HFFc6 (cell line): Measurements from ENCODE around the gene SELENOW. TPM values are rescaled to one million over a fixed set of nuclear protein-coding genes. Genes with fewer than 3 reads are reported as not detected.

Source experiments
- DNase-seq: peaks from one replicate; pipeline ENCODE4 v3.0.0-alpha.2; 2018
- H3K27ac Mint-ChIP-seq: 2 replicates; pipeline ENCODE4 v1.8.0; 2020; ENCODE audit warnings: mild to moderate bottlenecking, mixed read lengths
- H3K27me3 Mint-ChIP-seq: 2 replicates; pipeline ENCODE4 v1.8.0; 2021; ENCODE audit warnings: mild to moderate bottlenecking, moderate library complexity, mixed read lengths; ENCODE audit not compliant: insufficient read depth
- H3K36me3 Mint-ChIP-seq: 2 replicates; pipeline ENCODE4 v1.8.0; 2021; ENCODE audit warnings: low read depth, mixed read lengths
- H3K4me1 Mint-ChIP-seq: 2 replicates; pipeline ENCODE4 v1.8.0; 2020; ENCODE audit warnings: low read depth, mixed read lengths
- H3K4me3 Mint-ChIP-seq: 2 replicates; pipeline ENCODE4 v1.8.0; 2020; ENCODE audit warnings: mild to moderate bottlenecking, moderate library complexity, mixed read lengths
- H3K9me3 Mint-ChIP-seq: 2 replicates; pipeline ENCODE4 v1.8.0; 2020; ENCODE audit warnings: mild to moderate bottlenecking, mixed read lengths
- total RNA-seq, 6 experiments: library from RNA; stranded (reverse); fragmentation: NEBNext Ultra II Directional; extraction: Animal tissue kit (Norgen Biotek cat#: 25700); gene quantifications; 2 replicates in 1 of 6; 3 replicates in 5 of 6; pipeline ENCODE4 v1.2.3, GENCODE V29; 2021
- TF ChIP-seq, protein P1 (sequence below): fragments of 200-600 bp; sonication (generic); IDR thresholded peaks from 2 replicates; pipeline ENCODE4 v1.5.0; 2021; ENCODE audit warnings: antibody characterized with exemption, mild to moderate bottlenecking

SELENOW gene
- total RNA-seq, 6 experiments from 2014 or later = 214 to 245 (median 224) TPM

GRCh38 chr19:47755762-47756626 lies 22.5 kb upstream of the SELENOW start:
- H3K36me3 Mint-ChIP-seq = peaks cover 47% of the 10 kb centered on the region
- no peaks in the 10 kb centered on the region for H3K4me1 Mint-ChIP-seq
- no peak overlapping the region for H3K4me3 Mint-ChIP-seq
- TF ChIP-seq, protein P1, sequence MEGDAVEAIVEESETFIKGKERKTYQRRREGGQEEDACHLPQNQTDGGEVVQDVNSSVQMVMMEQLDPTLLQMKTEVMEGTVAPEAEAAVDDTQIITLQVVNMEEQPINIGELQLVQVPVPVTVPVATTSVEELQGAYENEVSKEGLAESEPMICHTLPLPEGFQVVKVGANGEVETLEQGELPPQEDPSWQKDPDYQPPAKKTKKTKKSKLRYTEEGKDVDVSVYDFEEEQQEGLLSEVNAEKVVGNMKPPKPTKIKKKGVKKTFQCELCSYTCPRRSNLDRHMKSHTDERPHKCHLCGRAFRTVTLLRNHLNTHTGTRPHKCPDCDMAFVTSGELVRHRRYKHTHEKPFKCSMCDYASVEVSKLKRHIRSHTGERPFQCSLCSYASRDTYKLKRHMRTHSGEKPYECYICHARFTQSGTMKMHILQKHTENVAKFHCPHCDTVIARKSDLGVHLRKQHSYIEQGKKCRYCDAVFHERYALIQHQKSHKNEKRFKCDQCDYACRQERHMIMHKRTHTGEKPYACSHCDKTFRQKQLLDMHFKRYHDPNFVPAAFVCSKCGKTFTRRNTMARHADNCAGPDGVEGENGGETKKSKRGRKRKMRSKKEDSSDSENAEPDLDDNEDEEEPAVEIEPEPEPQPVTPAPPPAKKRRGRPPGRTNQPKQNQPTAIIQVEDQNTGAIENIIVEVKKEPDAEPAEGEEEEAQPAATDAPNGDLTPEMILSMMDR = no peak
- H3K9me3 Mint-ChIP-seq = no peaks in the 10 kb centered on the region
- DNase-seq = no peak
- peaks cover 21% of the 10 kb centered on the region for H3K27me3 Mint-ChIP-seq
- no peak overlapping the region for H3K27ac Mint-ChIP-seq

DNA sequence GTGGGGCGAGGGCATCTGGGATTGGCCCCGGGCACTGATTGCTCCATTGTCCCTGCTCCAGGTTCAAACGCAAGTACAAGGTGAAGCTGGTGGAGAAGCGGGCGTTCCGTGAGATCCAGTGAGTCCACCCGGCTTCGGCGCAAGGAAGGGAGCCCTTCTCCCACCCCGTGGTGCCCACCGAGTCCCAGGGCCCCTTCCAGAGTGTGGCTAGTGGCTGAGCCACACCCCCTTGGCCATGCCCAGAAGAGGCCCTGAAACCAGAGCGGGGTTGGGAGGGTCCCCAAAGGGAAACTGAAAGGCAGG lies 21.9 kb upstream of the SELENOW start:
- TF ChIP-seq, protein P1 = no peak
- DNase-seq = no peak
- Mint-ChIP-seq H3K4me3 (no peak overlapping the region), H3K9me3 (no peaks in the 10 kb centered on the region), H3K36me3 (peaks cover 47% of the 10 kb centered on the region), H3K4me1 (no peaks in the 10 kb centered on the region), H3K27me3 (peaks cover 20% of the 10 kb centered on the region), H3K27ac (no peak overlapping the region)

DNA sequence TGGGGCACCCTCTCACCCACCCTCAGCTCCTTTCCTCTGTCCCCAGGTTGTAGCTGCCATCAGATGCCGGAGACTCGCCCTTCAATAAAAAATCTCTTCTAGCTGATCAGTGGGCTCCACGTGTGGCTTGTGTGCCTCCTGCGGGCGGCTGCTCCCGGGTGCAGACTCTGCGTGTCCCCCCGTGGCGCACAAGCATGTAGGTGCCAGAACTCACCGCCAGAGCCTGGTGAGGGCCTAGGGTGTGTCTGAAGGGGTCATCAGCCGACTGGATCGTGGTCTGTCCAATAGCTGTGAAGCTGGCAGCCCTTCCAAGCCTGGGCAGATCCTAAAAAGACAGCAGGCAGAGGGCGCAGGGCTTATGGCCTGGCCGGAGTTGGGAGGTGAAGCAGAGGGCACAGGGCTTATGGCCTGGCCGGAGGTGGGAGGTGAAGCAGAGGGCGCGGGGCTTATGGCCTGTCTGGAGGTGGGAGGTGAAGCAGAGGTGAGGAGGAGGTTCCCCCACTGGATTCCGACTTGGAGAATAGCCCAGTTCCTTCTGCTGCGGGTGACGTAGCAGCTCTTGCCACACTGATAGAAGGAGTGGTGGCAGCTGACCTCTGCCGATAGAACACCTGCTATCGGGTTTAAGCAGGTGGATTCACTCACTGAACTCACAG lies 21.4 kb upstream of the SELENOW start:
- Mint-ChIP-seq H3K9me3 (no peaks in the 10 kb centered on the region), H3K4me1 (no peaks in the 10 kb centered on the region), H3K4me3 (no peak overlapping the region; the same call in 1 of the 2 replicates), H3K27ac (no peak overlapping the region), H3K36me3 (peaks cover 47% of the 10 kb centered on the region), H3K27me3 (peaks cover 20% of the 10 kb centered on the region)
- TF ChIP-seq, protein P1 = no peak
- DNase-seq = no peak

GRCh38 chr19:47757617-47758442 lies 20.7 kb upstream of the SELENOW start:
- H3K4me1 Mint-ChIP-seq = peaks cover 4% of the 10 kb centered on the region; the same call in 1 of the 2 replicates
- DNase-seq = no peak
- peaks cover 47% of the 10 kb centered on the region for H3K36me3 Mint-ChIP-seq
- TF ChIP-seq, protein P1 = no peak
- no peak overlapping the region for H3K27ac Mint-ChIP-seq
- H3K4me3 Mint-ChIP-seq = no peak overlapping the region
- H3K27me3 Mint-ChIP-seq = peaks cover 23% of the 10 kb centered on the region
- H3K9me3 Mint-ChIP-seq = no peaks in the 10 kb centered on the region

DNA sequence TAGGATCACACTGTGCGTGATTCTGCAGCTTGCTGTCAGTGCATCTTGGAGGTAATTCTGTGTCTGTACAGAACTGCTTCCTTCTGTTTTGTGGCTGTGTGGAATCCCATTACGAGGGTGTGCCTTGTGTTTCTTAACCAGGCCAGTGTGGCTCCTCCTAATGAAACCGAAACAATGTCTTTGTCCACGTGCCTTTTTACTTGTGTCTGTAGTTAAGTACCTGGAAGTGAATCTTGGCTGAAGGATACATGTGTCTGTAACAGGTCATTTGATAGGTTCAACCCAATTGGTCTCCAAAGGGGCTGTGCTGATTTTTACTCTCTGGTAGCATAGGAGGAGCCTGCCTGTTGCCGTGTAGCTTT lies 20.1 kb upstream of the SELENOW start:
- H3K9me3 Mint-ChIP-seq = no peaks in the 10 kb centered on the region
- TF ChIP-seq, protein P1 = no peak
- no peak overlapping the region for H3K4me3 Mint-ChIP-seq
- peaks cover 41% of the 10 kb centered on the region for H3K36me3 Mint-ChIP-seq
- H3K27me3 Mint-ChIP-seq = peaks cover 20% of the 10 kb centered on the region
- H3K4me1 Mint-ChIP-seq = peaks cover 6% of the 10 kb centered on the region; the same call in 1 of the 2 replicates
- no peak overlapping the region for H3K27ac Mint-ChIP-seq
- no peak for DNase-seq
